Measurements from ENCODE around the gene GPR22.

GPR22 gene, protein sequence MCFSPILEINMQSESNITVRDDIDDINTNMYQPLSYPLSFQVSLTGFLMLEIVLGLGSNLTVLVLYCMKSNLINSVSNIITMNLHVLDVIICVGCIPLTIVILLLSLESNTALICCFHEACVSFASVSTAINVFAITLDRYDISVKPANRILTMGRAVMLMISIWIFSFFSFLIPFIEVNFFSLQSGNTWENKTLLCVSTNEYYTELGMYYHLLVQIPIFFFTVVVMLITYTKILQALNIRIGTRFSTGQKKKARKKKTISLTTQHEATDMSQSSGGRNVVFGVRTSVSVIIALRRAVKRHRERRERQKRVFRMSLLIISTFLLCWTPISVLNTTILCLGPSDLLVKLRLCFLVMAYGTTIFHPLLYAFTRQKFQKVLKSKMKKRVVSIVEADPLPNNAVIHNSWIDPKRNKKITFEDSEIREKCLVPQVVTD

DNA sequence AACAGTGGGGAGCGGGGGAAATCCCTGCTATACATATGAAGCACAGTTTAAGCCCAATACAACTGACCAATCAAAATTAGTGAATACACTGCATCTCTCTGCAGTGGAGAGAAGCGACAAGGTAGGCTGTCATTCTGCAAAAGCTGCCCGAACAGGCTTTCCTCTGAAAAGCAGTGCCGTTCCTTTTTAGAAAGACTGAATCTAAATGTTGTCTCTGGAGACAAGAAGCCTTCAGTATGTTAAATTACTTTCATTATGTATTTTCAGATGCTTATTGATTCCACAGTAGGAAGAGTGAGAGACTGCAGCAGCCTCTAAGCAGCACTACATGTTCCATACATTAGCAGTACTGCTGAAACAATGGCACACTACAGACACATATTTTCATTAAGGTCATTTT lies at the start of gene GPR22:
Gene GPR22, plus strand, starts transcription at position 129 of the 400 bp plus-strand sequence. CDS start 4,004 bp downstream, outside the sequence.
- no peak for DNase-seq

DNA sequence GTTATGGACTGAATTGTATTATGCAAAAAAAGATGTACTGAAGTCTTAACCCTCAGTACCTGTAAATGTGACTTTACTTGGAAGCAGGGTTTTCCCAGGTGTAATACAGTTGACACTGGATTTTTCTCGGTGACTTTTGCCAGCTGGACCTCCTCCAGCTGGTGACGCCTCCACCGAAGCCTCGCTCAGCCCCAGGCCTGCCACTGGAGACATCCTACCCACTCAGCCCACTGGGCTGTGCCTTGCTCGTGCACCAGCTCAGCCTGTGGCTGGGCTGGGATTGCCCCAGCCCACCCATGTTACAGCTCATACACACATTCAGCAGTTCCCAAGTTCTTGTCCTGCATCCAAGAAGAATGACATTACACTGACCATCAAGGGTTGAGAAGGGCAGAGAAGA lies 42.4 kb upstream of the GPR22 start:
- DNase-seq: no peak

DNA sequence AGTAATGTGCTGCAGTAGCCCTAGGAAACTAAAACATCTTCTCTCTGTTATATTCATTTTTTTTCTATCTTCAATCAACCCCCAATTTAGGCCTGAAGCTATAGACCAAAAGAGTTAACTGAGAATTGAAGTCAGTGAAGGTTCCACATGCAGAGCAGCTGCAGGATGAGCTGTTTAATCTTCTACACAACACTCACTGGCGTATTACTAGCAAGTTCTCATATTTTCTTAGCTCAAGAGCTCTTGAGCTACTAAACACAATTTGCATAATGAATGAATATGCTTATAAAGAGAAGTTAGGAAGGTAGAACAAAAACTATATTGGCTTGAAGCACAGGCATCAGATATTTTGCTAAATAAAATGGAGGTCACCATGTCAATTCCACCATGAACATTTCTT lies 41.2 kb upstream of the GPR22 start:
- no peak for DNase-seq

DNA sequence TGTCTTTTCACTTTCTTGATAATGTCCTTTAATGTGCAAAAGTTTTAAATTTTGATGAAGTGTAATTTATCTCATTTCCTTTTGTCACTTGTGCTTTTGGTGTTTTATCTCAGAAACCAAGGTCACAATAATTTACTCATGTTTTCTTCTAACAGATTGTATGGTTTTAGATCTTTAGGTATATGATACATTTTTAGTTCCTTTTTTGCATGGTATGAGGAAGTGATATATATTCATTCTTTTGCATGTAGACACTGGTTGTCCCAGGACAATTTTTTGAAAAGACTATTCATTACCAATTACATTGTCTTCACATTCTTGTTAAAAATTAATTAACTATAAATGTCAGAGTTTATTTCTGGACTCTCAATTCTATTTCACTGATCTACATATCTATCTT lies 39.8 kb upstream of the GPR22 start:
- no peak for DNase-seq

DNA sequence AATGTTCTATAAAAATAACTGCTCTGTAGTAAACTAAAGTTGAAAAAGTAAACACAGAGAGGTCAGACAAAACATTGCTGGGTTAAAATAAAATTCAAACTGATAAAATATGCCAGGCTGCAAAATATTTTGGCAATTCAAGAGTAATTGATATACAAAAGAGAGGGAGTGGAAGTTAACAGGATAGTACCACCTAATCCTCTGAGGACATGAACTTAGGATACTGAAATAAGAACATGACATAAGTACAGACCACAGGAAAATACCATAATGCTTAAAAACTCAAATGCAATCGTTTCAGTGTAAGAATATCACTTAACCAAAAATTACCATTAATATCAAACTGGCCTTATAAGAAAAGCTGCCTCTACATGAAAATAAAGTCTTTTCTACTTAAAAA lies 37.6 kb upstream of the GPR22 start:
- DNase-seq: no peak

DNA sequence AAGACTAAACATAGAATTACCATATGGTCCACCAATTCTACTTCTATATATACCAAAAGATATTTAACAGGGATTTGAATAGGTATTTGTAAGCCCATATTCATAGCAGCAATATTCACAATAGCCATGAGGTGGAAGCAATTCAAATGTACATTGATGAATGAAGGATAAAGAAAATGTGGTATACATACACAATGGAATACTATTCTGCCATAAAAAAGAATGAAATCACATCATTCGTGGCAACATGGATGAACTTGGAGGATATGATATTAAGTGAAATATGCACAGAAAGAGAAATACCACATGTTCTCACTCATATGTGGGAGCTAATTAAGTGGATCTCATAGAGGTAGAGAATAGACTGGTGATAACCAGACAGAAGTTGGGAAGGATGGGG lies 34.1 kb upstream of the GPR22 start:
- no peak for DNase-seq

DNA sequence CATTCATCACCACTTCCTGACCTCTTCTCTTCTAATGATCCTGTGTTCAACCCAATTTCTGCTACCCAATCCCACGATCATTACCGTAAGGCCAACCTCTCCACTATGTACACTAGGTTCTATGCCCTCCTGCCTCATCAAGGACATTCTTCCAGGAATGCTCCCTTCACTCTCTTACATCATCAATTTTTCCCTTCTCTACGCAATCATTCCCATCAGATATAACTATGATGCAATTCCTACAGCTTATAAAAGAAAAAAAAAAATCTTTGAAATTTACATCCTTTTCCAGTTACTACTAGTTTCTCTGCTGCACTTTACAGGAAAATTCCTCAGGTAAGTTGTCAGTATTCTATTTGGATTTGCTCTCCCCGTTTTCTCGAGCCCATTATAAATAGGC lies 30.8 kb upstream of the GPR22 start:
- DNase-seq: no peak

DNA sequence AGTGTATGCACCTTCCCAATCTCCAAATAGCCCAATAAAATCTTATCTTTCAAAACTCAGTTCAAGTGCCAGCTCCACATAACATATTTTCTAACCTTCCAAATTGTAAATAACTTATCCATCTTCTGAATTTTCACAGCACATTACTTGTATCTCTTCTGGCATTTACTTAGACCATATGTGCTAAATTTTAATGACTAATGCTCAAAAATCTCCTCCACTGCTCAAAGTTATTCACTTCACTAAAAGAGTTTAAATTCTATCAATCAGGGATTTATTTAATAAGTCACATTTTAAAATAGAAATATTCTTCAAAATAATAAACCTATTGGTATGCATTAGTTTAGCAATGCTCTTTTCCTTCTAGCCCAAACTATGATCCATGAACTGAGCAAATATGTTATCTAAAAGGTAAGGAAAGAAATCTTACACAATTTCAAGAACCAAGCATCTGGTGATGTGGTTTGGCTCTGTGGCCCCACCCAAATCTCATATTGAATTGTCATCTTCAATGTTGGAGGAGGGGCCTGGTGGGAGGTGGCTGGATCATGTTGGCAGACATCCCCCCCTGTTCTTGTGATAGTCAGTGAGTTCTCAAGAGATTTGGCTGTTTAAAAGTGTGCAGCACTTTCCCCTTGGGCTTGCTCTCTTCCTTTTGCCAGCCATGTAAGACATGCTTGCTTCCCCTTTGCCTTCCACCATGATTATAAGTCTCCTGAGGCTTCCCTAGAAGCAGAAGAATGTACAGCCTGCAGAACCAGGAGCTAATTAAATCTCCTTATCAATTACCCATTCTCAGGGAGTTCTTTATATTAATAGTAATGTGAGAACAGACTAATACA lies 28.1 kb upstream of the GPR22 start:
- no peak for DNase-seq

DNA sequence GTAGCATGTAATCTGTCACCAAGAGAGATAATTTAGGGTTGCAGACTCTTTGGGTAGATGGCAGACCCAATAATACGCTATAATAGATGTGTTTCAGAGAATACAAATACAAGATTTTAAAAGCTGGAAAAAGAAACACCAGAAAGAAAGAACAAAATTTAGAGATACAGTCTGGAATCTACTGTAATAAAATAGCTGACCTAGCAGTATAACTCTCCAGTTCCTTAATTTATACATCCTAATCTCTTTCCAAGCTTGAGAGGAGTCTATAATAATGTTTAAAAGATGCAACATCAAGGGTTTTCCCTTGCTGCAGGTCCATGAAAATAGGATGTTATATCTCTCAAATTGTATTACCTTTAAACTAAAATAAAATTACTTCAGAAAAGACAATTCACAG lies 27.2 kb upstream of the GPR22 start:
- no peak for DNase-seq

DNA sequence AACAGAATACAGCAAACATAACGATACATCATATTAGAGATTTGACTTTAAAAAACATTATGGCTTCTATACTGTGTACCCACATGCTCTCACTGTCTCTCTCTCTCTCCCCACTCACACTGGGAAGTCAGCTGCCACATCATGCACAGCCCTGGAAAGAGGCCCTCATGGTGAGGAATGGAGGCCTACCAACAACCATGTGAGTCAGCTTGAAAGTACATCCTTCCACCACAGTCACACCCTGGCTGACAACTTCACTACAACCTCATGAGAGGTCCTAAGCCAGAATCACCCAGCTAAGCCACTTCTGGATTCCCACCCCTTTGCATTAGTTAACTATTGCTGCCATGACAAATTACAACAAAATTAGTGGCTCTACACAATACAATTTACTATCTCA lies 23.3 kb upstream of the GPR22 start:
- DNase-seq: no peak

DNA sequence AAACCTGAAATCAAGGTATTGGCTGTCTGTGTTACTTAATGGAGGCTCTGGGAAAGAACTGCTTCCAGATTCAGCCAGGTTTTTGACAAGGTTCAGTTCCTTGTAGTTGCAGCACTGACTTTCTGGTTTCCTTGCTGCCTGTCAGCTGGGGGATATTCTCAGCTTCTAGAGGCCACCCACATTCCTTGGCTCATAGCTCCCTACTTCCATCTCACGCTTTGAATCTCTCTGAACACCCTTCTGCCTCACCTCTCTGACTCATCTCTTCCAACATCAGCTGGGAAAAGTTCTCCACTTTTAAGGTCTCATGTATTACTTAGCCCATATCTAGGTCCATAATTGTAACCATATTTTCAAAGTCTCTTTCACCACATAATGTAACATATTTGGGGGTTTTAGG lies 22.9 kb upstream of the GPR22 start:
- DNase-seq: no peak

DNA sequence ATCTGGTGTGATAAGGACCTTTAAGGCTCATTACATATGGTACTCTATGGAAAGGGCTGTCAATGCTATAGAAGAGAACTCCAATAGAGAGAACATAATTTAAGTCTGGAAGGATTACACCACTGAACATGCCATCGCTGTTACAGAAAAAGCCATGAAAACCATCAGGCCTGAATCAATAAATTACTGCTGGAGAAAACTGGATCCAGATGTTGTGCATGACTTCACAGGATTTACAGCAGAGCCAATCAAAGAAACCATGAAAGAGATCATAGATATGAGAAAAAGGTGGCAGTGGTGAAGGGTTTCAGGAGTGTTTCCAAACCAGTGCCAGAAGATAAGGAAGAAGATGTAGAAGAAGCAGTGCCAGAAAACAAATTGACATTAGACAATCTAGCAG lies 18.9 kb upstream of the GPR22 start:
- no peak for DNase-seq

DNA sequence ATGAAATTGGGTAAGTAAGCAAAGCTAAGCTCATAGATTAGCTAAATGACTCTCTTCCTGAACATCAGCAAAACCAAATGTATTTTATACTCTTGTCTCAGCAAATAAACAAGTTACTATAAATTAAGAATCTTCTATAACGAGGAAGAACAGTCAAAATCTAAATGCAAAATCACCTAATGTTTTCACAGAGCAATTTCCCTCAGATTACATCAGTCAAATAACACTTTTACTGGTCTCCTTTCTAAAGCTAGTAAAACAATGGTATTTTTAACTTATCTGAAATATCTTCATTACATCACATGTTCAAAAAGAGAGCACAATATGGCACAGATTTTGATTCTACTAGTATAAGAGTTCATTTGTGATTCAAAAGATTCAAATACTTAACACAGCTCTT lies 16.5 kb upstream of the GPR22 start:
- no peak for DNase-seq

DNA sequence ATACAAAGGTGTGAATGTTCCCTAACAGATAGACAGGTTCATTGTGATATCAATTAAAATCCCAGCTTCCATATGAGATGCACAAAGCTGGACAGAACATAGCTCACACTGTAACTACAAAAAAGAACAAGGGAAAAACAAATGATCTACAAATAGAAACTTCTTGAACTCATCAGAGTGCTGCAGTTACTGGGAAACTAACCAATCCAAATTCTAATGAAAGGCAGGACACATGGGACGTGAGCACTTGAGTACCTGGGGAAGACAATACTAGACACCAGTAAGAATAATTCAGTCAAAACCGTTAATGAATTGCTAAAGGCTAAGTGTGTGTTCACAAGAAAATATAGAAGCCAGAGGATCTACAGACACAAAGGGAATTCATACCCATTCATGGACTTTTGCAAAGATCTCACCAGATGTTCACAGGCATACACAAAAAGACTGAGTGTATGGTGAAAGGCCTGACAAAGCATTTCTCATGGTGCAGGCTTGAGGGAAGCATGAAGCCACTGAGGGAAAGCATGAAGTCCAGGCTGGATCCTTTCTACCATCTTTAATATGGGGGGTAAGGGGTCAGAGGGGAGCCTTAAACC lies 7.8 kb upstream of the GPR22 start:
- no peak for DNase-seq

DNA sequence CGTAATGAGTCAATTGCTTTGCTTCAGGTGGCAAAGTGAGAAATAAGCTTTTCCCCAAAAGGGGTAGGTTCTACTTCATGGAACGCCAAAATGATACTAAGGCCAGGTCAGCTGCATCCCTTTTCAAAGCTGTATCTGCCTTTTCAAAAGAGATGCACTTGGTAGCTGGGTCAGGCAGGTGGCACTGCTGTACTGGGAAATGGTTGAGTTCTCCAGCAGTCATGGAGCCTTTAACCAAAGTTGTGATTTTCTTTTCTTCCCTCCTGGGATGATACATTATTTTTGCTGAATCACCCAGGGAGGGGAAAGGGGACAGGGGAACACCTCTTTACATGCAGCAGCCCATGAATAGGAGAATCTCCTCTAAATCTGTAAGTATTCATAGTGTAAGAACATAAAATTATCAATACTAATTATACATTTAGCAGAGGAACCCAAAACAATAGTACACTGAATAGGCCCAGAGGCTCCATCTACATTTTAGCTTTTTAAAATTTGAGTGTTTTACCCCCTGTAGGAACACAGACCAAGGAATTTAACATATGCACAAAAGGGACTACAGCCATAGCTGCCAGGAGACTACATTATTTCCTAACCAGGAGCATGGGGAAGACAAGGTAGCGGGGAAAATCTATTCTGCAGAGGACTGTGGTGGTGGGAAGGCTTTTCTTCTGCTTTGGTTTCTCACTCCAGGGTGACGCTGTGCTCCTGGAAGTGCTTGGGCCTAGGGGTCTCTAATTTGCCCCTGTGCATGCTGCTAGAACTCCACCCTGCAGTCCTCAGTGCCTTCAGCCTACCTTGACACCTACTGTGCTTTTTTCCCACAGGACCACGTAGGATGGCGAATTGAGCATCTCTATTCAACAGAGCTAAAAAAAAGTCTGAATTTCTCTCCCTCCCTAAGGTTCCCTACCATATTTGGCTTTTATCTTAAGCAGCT lies 6.4 kb upstream of the GPR22 start:
- no peak for DNase-seq

DNA sequence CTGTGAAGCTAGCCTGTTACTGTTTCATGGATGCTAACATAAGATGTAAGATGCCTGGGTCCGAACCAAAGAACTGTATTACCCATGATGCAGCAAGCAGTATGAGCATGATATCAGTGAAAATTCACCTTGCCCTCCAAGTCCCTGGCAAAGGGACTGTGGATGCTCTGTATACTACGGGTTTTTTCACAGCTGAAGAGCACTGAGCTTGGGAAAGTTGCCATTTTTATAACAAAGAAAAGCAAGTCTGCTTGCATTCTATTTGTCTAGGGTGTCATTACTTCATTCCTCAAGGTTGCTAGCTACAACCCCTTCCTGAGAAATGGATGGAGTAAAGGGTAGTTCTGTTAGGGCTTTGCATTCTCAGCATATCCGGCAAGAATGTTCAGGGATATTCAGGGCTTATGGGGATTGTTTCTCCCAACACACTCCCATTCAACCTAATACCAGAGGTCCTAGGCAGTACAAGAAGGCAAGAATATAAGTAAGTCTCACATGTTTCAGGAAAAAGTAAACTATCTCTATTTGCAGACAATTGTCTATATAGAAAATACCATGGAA lies 5.1 kb upstream of the GPR22 start:
- DNase-seq: no peak

DNA sequence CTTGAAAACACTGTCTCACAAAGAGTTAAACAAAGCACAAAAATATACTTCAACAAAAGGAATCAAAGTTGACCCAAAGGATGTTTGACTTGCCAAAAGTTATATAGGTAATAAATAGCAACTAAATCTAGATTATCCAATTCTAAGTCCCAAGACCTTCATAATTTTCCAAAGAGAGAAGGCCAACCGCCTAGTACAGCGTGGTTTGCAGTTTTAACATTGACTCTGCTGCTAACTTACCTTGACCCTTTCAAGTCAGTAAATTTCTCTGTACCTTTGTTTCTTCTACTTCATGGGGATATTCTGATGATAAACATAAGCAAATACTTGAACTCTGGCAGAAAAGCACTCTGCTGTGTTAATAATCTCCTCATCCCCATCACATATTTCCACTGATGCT lies 1.9 kb upstream of the GPR22 start:
- no peak for DNase-seq

DNA sequence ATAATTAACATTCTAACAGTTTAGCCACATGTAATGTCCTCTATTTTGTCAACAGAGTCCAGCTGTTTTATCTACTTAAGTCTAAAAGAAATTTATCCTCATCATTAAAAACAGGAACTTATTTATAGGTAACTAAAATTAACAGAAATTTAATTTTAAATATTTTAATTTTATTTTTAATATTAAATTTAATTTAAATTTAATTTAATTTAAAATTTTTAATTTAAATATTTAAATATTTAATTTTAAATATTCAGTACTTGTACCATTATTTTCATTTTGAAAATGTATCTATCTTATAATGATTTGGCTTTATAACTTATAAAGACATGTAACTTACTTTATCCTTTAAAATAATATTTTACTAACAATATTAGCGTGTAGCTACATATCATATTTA lies 1.0 kb upstream of the GPR22 start:
- no peak for DNase-seq

DNA sequence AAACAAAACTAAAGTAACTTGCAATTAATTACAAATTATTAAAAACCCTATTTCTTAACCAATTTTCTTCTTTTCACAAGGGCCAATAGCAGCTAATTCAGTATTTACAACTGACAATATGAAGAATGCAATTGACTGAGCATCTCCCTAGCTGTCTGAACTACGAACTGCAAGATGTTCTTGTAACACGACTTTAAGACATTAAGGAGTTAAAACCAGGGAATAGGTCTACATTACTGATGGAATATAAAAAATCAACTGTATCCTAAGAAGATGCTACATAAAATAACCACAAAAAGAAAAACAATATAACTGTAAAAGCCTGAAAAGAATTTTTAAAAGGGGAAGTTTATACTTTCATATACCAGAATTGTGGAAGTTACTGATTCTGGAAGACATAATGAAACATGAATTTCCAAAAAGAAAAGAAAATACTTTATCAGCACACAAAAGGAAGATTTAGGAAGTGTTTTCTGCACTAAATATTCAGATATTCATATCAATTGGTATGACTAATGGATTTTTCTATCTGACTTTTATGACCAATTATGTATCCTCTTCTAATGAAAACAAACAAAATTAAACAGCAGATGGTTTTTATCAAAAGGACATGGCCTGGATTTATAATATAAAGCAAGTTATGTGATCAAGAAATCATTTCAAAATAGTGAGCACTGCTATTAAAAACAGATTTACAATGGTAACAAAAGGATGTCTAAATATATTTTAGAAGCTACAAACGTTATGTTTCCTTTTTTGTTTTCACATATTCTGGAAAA lies 1.6 kb downstream of the GPR22 start:
- DNase-seq: no peak

DNA sequence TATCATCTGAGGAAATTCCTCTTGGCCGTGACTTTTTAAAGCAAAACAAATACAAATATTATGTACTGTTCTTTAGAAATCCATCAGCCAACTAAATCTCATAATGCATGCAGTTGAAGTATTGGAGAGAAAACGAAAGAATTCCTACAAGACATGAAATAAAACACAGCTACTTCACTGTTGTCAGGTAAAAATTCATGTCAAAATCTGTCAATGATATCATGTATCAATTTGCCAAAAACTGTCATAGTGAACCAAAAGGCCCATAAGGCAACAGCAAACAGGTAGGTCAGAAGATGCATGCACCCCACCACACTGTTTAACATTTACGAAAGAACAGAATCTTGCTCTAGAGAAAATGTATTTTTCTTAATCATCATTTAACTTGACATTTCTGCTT lies 2.3 kb downstream of the GPR22 start:
- no peak for DNase-seq

DNA sequence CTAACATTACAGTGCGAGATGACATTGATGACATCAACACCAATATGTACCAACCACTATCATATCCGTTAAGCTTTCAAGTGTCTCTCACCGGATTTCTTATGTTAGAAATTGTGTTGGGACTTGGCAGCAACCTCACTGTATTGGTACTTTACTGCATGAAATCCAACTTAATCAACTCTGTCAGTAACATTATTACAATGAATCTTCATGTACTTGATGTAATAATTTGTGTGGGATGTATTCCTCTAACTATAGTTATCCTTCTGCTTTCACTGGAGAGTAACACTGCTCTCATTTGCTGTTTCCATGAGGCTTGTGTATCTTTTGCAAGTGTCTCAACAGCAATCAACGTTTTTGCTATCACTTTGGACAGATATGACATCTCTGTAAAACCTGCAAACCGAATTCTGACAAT lies 4.3 kb downstream of the GPR22 start:
- no peak for DNase-seq

DNA sequence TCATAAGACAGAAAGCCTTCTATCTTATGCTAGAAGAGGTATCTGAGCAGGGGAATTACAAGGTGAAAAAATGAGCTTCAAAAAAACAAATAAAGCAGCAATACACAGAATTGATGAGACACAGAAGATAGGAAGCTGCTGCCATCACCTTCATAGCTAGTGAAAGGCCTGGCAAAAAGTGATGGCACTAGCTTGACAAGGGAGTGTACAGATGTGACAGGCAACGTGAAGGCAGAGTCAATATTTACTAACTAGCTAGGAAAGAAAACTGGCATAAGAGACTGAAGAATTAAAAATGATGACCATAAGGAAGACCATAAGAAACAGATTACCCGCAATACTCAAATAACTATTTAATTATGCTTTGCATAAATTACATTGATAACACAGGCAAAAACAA lies 9.4 kb downstream of the GPR22 start:
- no peak for DNase-seq
